Esophagus (tissue), 2 donors: ENCODE measurements around the gene PARN. TPM values are rescaled to one million over a fixed set of nuclear protein-coding genes. Genes with fewer than 3 reads are reported as not detected.

Experiments used
- H3K27ac ChIP-seq, 2 donors: one replicate each; pipeline ENCODE4 v1.5.1; 2013; ENCODE audit warnings: low read depth in 2 of 2, mild to moderate bottlenecking in 2 of 2, inconsistent platforms in 1 of 2, low read length in 1 of 2, moderate library complexity in 1 of 2
- H3K27me3 ChIP-seq, 2 donors: one replicate each; pipeline ENCODE4 v1.6.1; 2013; ENCODE audit warnings: low read length in 2 of 2, control low read depth in 1 of 2, mild to moderate bottlenecking in 1 of 2; ENCODE audit not compliant: insufficient read depth in 2 of 2, control insufficient read depth in 1 of 2
- H3K36me3 ChIP-seq, 2 donors: one replicate each; pipeline ENCODE4 v1.6.1; 2013; ENCODE audit warnings: low read length in 1 of 2; ENCODE audit not compliant: control insufficient read depth in 2 of 2, insufficient read depth in 2 of 2
- H3K4me1 ChIP-seq, 2 donors: one replicate each; pipeline ENCODE4 v1.6.1; 2013; ENCODE audit warnings: low read length in 1 of 2; ENCODE audit not compliant: control insufficient read depth in 2 of 2, insufficient read depth in 2 of 2
- H3K4me3 ChIP-seq, 2 donors: one replicate each; pipeline ENCODE4 v1.5.1; 2013; ENCODE audit warnings: low read length in 2 of 2, mild to moderate bottlenecking in 2 of 2, low read depth in 1 of 2, moderate library complexity in 1 of 2
- H3K9me3 ChIP-seq, 2 donors: one replicate each; pipeline ENCODE4 v1.6.1; 2013; ENCODE audit warnings: mild to moderate bottlenecking in 2 of 2, low read depth in 1 of 2, low read length in 1 of 2, moderate library complexity in 1 of 2; ENCODE audit not compliant: control insufficient read depth in 2 of 2, insufficient read depth in 1 of 2
- WGBS, 2 donors: extraction: QIAGEN DNeasy Blood & Tissue Kit; methylation state at CpG; one replicate each; pipeline ENCODE4 v1.1.7; 2013; 5-methylcytosine and 5-hydroxymethylcytosine counted together
- polyA plus RNA-seq, 2 donors: library from polyadenylated mRNA; stranded (reverse); fragments of 200-250 nt; gene quantifications; one replicate each; pipeline ENCODE4 v1.2.3, GENCODE V29; 2013
- donor health status: healthy with polysubstance abuse.
- donor health status: Bipolar disorder and iron deficiency.

Gene PARN
- polyA plus RNA-seq, 2 donors = 5.5 to 11.9 TPM

DNA sequence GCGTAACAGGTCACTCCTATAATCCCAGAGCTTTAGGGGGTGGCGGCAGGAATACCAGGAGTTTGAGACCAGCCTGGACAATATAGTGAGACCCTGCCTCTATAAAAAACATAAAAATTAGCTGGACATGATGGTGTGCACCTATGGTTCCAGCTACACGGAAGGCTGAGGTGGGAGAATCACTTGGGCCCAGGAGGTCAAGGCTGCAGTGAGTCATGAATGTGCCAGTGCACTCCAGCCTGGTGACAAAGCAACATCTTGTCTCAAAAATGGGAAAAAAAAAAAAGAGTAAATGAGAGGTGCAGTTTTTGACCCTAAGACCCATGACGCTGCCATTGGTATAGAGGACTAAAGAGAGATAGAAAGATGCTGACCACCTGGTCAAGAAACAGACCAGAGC is 16.1 kb downstream of the PARN start:
- 93 to 98% methylated on average over 4 of the region's 4 CpGs for WGBS, 2 donors
- Histone ChIP-seq H3K9me3 (no peaks in the 10 kb centered on the region), H3K27me3 (no peaks in the 10 kb centered on the region), H3K27ac (no peak overlapping the region), H3K36me3 (peaks cover 0 to 9% of the 10 kb centered on the region in 2 donors), H3K4me1 (no peaks in the 10 kb centered on the region), H3K4me3 (no peak overlapping the region)

DNA sequence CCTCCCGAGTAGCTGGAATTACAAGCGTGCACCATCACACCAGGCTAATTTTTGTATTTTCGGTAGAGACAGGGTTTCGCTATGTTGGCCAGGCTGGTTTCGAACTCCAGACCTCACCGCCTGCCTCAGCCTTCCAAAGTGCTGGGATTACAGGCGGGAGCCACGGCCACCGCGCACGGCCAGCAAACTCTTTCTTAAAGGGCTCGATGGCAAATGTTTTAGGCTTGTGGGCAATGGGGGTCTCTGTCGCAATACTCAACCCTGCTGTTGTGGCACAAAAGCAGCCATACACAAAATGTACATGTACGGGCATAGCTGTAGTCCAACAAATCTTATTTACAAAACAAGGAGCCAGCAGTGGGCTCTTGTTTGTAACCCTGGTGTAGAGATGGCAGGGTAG is 18.4 kb downstream of the PARN start:
- no peaks in the 10 kb centered on the region for H3K27me3 ChIP-seq
- H3K4me3 ChIP-seq = no peak overlapping the region
- 96 to 97% methylated on average over 14 of the region's 14 CpGs for WGBS, 2 donors
- H3K9me3 ChIP-seq = no peaks in the 10 kb centered on the region
- no peaks in the 10 kb centered on the region for H3K4me1 ChIP-seq
- peaks cover 8 to 16% of the 10 kb centered on the region in 2 donors for H3K36me3 ChIP-seq
- H3K27ac ChIP-seq = no peak overlapping the region

DNA sequence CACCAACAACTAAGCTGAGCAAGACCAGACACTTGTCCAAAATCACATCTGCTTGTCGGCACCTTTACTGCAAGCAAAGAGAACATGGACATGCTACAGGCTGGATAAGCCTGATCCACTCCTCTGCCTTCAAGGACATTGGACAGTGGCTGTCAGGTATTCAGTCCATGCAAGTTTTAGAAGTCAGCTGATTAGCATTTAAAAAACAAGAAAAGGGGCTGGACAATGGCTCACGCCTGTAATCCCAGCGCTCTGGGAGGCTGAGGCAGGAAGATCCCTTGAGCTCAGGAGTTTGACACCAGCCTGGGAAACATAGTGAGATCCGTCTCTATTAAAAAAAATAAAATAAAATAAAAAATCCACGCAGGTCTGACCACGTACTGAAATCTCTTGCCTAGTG is 20.3 kb downstream of the PARN start:
- Histone ChIP-seq H3K9me3 (no peaks in the 10 kb centered on the region), H3K27me3 (no peaks in the 10 kb centered on the region), H3K27ac (no peak overlapping the region), H3K36me3 (peaks cover 8 to 13% of the 10 kb centered on the region in 2 donors), H3K4me1 (no peaks in the 10 kb centered on the region), H3K4me3 (no peak overlapping the region)
- WGBS, 2 donors = 95 to 96% methylated on average over 6 of the region's 6 CpGs

DNA sequence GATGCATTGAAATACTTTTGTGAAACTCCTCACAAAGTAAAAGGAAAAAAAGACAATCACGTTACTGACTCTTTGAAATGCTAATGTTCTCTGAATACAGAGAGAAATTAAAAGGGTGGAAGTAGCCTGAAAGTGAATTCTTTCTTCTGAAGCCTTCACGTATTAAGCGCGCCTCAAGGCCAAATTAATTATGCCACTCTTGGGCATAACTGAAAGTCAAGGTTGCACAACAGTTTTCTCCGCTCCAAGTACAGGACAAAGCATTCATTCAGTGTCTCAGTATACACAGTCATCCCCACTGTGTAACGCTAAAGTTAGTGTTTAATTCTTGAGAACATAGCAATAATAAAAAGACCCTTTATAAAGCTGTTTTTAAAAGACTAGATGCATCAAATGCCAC is 21.5 kb downstream of the PARN start:
- H3K4me3 ChIP-seq = no peak overlapping the region

DNA sequence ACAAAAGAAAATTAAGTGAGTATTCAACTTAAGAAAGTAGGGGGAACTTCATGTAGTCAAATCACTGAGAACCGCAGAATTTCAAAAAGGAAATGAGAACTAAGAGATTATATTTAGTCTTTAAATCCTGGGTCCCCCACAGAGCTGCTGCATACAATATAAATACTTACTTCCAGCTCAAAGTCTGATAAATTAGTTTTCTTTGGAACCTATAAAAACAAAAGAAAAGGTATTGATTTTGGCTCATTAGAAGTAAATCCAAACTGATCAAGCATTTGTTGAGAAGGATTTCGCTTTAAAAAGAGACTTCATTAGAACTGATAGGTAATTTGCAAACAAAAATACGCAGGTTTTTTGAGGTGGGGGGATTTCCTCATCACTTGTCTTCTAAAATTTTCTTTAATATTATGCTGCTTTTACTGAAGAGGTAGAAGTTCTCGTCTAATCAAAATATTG is 21.9 kb downstream of the PARN start:
- H3K9me3 ChIP-seq = no peaks in the 10 kb centered on the region
- H3K4me1 ChIP-seq = no peaks in the 10 kb centered on the region
- H3K27ac ChIP-seq = no peak overlapping the region
- 91 to 92% methylated on average over 4 of the region's 4 CpGs for whole genome bisulfite sequencing, 2 donors
- H3K36me3 ChIP-seq = peaks cover 8 to 18% of the 10 kb centered on the region in 2 donors
- no peak overlapping the region for H3K4me3 ChIP-seq
- no peaks in the 10 kb centered on the region for H3K27me3 ChIP-seq

More for the DNA sequence above, 21.5 kb downstream of the PARN start:
- WGBS, 2 donors = 82 to 85% methylated on average over 6 of the region's 6 CpGs
- no peaks in the 10 kb centered on the region for H3K4me1 ChIP-seq
- peaks cover 8 to 13% of the 10 kb centered on the region in 2 donors for H3K36me3 ChIP-seq
- H3K27ac ChIP-seq = no peak overlapping the region
- H3K27me3 ChIP-seq = no peaks in the 10 kb centered on the region
- no peaks in the 10 kb centered on the region for H3K9me3 ChIP-seq

DNA sequence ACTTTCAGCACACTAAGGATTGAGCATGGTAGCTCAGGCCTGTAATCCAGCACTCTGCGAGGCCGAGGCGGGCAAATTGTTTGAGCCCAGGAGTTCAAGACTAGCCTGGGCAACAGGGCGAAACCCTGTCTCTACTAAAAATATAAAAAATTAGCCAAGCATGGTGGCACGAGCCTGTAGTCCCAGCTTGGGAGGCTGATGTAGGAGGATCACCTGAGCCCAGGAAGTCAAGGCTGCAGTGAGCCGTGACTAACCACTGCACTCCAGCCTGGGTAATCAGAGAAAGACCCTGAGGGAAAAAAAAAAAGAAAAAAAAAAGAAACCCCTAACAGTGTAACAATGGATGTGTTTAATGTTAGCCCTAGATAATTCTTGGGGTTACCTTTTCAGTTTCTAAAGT is 24.0 kb downstream of the PARN start:
- Histone ChIP-seq H3K4me1 (no peaks in the 10 kb centered on the region), H3K27ac (no peak overlapping the region), H3K4me3 (no peak overlapping the region), H3K36me3 (peaks cover 16 to 25% of the 10 kb centered on the region in 2 donors), H3K27me3 (no peaks in the 10 kb centered on the region), H3K9me3 (no peaks in the 10 kb centered on the region)
- WGBS, 2 donors = 94 to 98% methylated on average over 6 of the region's 6 CpGs

DNA sequence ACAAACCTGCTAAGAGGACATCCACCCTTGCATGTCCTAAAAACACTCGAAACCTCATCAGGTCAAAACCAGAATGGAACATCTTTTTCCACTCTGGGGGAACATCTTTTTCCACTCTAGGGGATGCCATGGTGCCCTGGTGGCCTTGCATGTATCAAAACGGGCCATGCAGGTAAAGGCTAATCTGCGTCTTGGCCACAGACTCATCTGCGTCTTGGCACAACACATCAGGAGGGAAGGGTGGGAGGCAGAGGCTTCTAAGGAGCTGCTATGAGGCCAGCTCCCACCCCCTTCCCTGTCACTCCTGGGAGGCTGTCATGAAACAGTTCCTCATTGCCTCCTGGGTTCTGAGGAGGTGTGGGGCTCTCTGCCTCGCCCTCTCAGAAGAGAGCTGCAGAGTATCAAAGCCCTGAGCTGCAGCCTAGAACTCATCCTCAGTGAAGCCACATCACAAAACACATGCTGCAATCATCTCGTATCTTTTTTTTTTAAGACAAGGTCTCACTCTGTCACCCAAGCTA is 27.6 kb downstream of the PARN start:
- H3K9me3 ChIP-seq = no peaks in the 10 kb centered on the region
- peaks cover 12 to 25% of the 10 kb centered on the region in 2 donors for H3K36me3 ChIP-seq
- H3K4me1 ChIP-seq = no peaks in the 10 kb centered on the region
- no peak overlapping the region for H3K27ac ChIP-seq
- H3K27me3 ChIP-seq = no peaks in the 10 kb centered on the region
- WGBS, 2 donors = 88 to 90% methylated on average over 6 of the region's 6 CpGs
- no peak overlapping the region for H3K4me3 ChIP-seq

DNA sequence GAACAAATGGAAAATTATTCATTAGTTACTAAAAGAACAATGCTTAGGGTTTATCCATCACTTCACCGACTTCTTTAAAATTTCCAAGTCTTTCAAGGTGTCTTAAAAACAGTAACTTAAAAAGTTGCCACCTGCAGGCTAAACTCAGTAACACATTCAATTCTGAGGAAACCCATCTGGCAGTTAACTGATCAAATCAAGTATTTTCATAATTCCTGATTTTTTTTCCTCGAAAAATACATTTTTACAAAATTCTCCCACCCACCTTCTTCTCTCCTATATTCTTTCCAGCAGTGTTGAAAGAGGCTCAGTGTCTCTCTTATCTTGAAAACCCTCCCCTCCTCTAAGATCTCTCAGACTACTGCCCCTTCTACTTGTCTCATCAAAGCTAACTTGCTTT is 29.9 kb downstream of the PARN start:
- no peaks in the 10 kb centered on the region for H3K27me3 ChIP-seq
- H3K4me3 ChIP-seq = no peak overlapping the region
- H3K36me3 ChIP-seq = peaks cover 7 to 19% of the 10 kb centered on the region in 2 donors
- H3K27ac ChIP-seq = no peak overlapping the region
- 49 to 52% methylated on average over 2 of the region's 2 CpGs for WGBS, 2 donors
- H3K9me3 ChIP-seq = no peaks in the 10 kb centered on the region
- H3K4me1 ChIP-seq = no peaks in the 10 kb centered on the region

DNA sequence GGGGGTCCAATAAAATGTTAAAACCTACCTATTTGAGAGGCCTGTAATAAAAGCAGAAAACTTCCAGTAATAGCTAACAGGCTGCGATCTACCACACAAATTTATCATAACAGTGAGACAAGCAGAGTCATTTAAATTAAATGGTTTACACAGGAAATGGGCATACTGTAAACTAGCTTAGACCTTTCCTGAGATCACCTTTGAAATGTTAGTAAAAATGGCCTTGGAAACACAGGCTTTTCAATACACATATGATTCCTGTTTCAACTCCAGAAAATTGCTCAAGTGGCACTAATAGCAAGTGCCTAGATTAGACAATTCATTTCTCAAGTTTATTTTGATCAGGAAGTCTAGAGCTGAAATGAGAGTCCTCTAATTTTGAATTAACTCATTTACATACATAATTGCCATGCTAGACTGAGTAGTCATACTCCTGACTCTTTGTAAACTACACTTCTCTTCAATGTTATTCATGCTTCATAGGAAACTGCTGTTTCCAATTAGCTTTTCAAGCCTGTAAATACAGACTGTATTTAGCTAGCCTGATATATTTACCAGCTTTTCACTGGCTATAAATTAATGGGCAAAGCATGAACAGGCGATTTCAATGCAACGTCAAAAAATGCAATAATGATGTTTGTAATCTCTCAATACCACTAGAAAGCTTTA is 43.3 kb downstream of the PARN start:
- WGBS, 2 donors = 76 to 85% methylated on average over 3 of the region's 3 CpGs
- H3K4me3 ChIP-seq = no peak overlapping the region
- H3K27me3 ChIP-seq = no peaks in the 10 kb centered on the region
- H3K9me3 ChIP-seq = no peaks in the 10 kb centered on the region
- peaks cover 0 to 11% of the 10 kb centered on the region in 2 donors for H3K36me3 ChIP-seq
- H3K27ac ChIP-seq = no peak overlapping the region
- no peaks in the 10 kb centered on the region for H3K4me1 ChIP-seq

DNA sequence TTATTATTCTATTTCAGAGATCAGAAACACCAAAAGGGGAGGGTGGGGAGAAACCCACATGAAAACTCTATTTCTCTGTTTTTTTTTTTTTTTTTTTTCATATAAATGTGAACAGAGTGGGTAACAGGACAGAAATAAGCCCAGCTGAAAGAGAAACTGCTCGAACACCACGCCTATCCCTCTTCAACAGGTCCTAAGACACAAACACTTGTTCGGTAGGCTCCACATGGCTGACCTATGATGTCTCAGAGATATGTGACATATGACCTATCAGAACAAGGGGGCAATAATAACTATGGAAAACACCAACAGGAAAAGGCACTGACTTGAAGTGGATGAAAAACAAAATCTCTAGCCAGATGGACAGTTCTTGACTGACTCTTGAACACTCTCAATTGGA is 44.8 kb downstream of the PARN start:
- H3K4me1 ChIP-seq = no peaks in the 10 kb centered on the region
- no peak overlapping the region for H3K4me3 ChIP-seq
- no peak overlapping the region for H3K27ac ChIP-seq
- 96% methylated on average over 3 of the region's 3 CpGs for WGBS, 2 donors
- no peaks in the 10 kb centered on the region for H3K27me3 ChIP-seq
- no peaks in the 10 kb centered on the region for H3K9me3 ChIP-seq
- peaks cover 4 to 18% of the 10 kb centered on the region in 2 donors for H3K36me3 ChIP-seq
